T-helper 1 cell treated with Interleukin-12 subunit alpha and Interleukin-12 subunit beta and Interleukin-4 antibody, amounts not matched to agents 30 ng/mL and 1 ng/mL, for 36 hours (primary cell): ENCODE results near the gene CCR6. TPM values are rescaled to one million over a fixed set of nuclear protein-coding genes. Genes with fewer than 3 reads are reported as not detected.
"Not testable (repeated sequence)": the region's sequence is repeated elsewhere in the genome, so short reads cannot be mapped to it uniquely, and the experiment has no call there.

Experiments used
- intact Hi-C: fragments of 100-400 bp; cut with micrococcal nuclease; formaldehyde crosslinking; loops from one replicate; pipeline ENCODE4 v1.15.1; 2024
- total RNA-seq: library from RNA; stranded (reverse); gene quantifications from 2 replicates; pipeline ENCODE4 v1.2.3, GENCODE V29; 2022

Gene CCR6
- total RNA-seq, 1 donor from 2014 or later, result 0.42 TPM

- intact Hi-C loops, result loop anchor here (1.0 kb wide), 3 partner anchors 145 to 367 kb away; no protein-coding TSS in a partner anchor
These were observed 19.0 kb downstream of the CCR6 start for GRCh38 chr6:167141667-167142432.

DNA sequence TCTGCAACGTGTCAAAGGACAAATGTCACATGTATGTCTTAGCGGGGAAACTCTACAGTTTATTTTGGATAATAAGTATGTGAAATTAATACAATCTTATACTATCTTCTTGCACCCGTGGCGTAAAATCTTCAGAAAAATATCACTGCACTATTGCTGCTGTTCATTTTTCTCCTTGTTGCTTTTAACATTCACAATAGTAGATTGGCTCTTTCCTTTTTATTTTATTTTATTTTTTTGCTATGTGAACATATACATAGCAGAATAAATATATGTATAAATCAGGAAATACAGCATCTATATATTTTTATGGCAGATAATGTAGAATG lies 19.5 kb downstream of the CCR6 start:
- intact Hi-C loops, result loop anchor here (1.0 kb wide), 3 partner anchors 145 to 367 kb away; no protein-coding TSS in a partner anchor

- intact Hi-C loops, result no loop called here
These were observed 20.1 kb downstream of the CCR6 start for GRCh38 chr6:167143041-167143440.

- intact Hi-C loops, result no loop called here
These were observed 22.6 kb downstream of the CCR6 start for GRCh38 chr6:167145461-167145860.

GRCh38 chr6:167146135-167146534 lies 23.2 kb downstream of the CCR6 start:
- intact Hi-C loops, result no loop called here

DNA sequence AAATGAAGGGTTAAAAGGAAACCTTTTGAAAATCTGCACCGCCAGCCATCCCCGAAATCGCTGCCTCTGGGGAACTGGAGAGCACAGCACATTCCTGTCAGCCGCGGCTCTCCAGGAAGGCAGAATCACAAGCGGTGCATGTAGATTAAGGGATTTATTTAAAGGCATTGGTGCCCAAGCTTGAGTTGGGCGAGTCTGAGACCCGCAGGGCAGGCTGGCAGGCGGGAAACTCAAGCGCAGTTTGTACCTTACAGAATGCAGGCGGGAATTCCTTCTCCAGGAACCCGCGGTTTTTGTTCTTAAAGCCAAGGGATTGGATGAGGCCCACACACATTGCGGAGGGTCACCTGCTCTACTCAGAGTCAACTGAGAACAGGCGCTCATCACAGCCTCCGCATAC lies 24.1 kb downstream of the CCR6 start:
- intact Hi-C loops, result no loop called here

DNA sequence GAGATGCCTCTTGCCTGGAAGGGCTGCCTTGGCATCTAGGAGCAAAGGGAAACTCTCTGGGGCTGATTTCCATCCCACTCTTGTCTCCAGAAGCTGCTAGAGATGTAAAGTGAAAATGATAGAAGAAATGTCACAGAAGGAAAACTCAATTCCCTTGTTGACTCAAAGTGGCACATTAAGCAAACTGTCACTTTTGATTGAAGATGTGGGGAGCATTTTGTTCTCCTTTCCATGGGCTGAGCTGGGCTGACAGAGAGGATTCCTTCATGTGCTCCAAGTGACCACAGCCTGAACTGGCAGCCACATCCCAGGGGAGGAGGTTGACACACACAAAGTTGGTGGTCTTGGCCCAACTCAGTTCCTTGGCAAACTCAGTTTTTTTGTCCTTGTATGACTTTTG lies 25.1 kb downstream of the CCR6 start:
- intact Hi-C loops, result no loop called here

- intact Hi-C loops, result no loop called here
These were observed 26.1 kb downstream of the CCR6 start for GRCh38 chr6:167148997-167149396.

DNA sequence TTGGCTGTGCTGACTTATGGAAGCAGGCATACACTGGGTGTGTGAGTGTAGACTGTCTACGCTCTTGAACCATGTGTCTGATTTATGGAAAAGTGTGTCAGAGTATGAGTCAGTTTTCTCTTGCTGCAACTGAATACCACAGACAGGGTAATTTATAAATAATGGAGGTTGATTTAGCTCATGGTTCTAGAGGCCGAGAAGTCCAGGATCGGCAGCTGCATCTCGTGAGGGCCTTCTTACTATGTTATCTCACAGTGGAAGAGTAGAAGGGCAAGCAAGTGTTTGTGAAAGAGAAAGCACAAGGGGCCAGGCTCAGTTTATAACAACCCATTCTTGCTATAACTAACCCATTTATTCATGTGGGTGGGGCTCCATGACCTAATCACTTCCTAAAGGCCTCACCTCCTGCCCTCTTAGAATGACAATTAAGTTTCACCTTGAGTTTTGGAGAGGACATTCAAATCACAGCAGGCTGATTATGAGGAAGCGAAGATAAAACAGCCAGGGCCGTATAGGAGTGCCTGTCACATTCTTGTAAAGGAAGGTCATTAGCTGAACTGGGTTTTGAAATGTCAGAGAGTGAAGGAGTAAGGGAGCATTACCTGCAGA lies 28.1 kb downstream of the CCR6 start:
- intact Hi-C loops, result no loop called here

DNA sequence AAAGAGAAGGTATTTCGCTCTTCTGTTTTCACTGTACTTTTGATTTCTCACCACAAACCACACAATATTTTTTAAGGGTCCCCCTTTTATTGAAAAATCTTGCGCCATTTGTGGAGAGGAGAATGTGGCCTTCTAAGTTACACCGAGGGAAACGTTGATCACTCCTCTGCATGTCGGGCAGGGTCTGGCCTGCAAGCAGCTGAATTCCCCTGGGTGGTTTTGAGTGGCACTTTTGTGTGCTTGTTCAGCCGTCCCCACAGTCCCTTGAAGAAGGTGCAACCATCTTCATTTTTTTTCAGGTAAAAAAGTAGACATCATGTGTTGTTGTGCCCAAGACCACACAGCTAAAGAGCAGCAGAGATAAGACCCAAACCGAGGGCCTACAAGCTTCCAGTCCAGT lies 28.8 kb downstream of the CCR6 start:
- intact Hi-C loops, result no loop called here

DNA sequence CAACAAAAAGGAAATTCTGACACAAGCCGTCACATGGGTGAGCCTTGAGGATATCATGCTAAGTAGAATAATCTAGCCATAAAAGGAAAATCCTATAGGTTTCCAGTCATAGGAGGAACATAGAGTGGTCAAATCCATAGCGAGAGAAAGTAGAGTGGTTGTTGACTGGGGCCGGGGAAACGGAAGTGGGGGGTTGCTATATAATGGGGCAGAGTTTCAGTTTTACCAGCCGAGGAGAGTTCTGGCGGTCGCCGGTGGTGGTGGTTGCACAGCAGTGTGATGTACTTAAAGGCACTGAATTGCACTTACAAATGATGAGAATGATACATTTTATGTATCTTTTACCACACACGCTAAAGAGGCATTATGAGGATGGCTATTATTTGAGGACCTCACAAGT lies 30.0 kb downstream of the CCR6 start:
- intact Hi-C loops, result no loop called here

DNA sequence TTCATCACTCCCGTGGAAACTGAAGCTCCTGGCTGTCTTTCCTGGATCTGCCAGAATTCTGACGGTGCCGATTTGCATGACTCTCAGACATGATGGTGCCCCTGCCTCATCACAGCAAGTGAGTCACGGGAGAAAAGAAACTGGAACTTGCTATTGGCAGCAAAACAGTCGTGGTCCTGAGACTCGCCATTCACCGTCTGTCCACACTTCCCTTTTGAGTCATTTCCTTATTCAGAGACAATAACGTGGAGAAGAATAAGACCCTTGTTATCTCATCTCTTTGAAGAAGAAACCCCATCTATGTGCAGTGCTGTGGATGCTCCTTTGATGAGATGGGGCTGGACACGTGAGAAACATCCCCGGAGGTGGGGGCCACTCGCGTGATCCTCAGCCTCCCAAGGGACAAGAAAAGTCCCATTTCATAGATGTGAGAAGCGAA lies 30.6 kb downstream of the CCR6 start:
- intact Hi-C loops, result no loop called here

GRCh38 chr6:167154291-167154690 lies 31.4 kb downstream of the CCR6 start:
- intact Hi-C loops, result no loop called here

DNA sequence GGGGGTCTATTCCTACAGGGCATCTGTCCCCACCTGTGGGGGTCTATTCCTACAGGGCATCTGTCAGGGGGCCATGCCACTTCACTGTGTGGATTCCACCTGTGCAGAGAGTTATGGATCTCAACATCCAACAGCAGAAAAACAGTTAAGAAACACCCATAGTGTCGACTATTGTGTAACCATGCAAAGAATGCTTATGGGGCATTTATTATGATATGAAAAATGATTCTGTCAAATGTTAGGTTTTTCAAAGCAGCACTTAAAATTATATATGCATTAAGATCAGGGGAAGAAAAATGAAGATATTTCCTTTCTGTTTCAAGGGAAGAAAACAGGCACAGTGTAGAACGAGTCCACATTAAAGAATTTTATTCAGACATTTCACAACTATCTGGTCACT lies 32.0 kb downstream of the CCR6 start:
- intact Hi-C loops, result no loop called here

DNA sequence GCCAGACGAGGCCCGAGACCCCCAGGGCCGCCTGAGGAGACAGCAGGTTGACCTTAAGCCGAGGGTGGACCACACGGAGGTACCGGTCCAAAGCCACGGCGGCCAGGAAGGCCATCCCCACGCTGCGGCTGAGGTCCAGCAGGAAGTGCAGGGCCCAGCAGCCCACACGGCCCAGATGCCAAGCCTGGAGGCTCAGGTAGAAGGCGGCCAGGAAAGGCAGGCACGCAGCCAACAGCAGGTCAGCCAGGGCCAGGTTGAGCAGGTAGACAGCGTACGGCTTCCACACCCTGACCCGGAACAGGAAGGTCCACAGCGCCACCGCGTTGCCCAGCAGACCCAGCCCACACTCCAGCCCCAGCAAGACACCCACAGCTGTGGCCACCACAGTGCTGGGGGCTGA lies 34.5 kb downstream of the CCR6 start:
- intact Hi-C loops, result no loop called here

- intact Hi-C loops, result no loop called here
These were observed 35.0 kb downstream of the CCR6 start, which contains the start of gene GPR31 for GRCh38 chr6:167157863-167158262. TSS of gene GPR31 (minus strand) at chr6:167157980. CDS start at chr6:167157831, 149 bp downstream.

- intact Hi-C loops, result no loop called here
These were observed 39.1 kb downstream of the CCR6 start for GRCh38 chr6:167161851-167162467.

DNA sequence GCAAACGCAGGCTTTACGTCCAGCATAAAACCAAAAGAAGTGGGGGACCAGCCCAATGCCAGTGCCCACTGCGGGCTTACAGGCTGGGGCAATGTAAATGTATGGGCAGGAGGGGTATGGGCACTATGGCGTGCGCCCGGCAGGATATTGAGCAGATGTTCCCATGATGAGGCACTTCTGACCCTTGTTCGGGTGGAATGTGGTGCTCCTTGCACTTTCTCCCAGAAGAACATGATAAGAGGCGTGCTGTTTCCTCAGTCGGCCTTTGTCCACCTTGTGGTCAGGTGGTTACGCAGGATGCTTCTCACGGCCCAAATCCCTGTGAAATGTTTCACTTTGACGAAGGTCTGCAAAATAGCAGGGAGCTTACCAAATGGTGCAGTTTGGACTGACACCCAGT lies 39.7 kb downstream of the CCR6 start:
- intact Hi-C loops, result no loop called here

- intact Hi-C loops, result no loop called here
These were observed 40.6 kb downstream of the CCR6 start for GRCh38 chr6:167163476-167164011.

- intact Hi-C loops, result no loop called here
These were observed 41.4 kb downstream of the CCR6 start for GRCh38 chr6:167164261-167164660.

DNA sequence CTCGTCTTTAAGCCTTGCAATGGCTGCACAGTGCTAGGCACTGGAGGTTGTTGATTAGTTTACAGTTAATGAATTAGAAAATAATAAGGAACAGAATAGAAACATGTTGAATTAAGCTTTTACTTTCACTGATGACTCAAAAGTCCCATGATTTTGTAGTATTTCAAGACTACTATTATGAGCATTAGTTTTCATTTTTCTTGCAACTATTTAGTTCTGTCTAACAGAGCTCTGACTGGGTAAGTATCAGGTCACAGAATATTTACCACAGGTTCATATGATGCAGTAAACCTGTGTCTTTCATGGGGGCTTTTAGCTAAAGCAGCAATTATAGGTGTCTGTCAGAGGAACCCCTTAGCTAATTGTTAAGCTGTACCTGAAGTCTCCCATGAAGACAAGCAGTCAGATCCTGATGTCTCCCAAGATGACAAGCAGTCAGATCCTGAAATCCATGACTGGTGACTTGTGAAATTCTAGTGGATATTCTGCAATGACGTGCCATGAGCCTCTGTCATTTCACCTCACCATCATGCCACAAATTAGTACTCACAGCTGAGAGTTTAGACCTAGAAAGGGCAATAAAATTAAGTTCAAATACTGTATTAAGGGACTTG lies 43.1 kb downstream of the CCR6 start:
- intact Hi-C loops, result no loop called here

- intact Hi-C loops, result not testable (repeated sequence)
These were observed 44.8 kb downstream of the CCR6 start for GRCh38 chr6:167167699-167168098.
